Measurements from ENCODE around the gene CHMP6.

- TF ChIP-seq CTCF (IDR thresholded peaks at IDR 0.05): peak; percentile 36
- TF ChIP-seq ZFX (IDR thresholded peaks at IDR 0.05; ENCODE audit: borderline replicate concordance): no peak
Measured at GRCh38 chr17:81040791-81041337, 49.2 kb downstream of the CHMP6 start.

All from 22Rv1 (cell line).